GM12878 (cell line): ENCODE measurements around the gene FHOD3. TPM values are rescaled to one million over a fixed set of nuclear protein-coding genes. Genes with fewer than 3 reads are reported as not detected.

Source experiments
- ATAC-seq: fragments of 200-7000 bp; cut with Tn5 transposase; 3 replicates; pipeline ENCODE4 v1.9.1; 2020; ENCODE audit warnings: mild to moderate bottlenecking, moderate library complexity
- BruUV-seq: library from RNA; stranded (reverse); fragments of 400-500 nt; replicated peaks from 2 replicates; lab custom pipeline; 2021; lab: Mats Ljungman, UMichigan
- CTCF ChIA-PET: fragments of 300-600 bp; sonication (Branson Sonifier 250); formaldehyde crosslinking; extraction: SDS; loops from one replicate; lab custom pipeline; 2021; ENCODE audit warnings: inconsistent platforms; lab: Yijun Ruan, JAX
- POLR2A ChIA-PET: fragments of 350-600 bp; formaldehyde crosslinking; extraction: SDS; loops from one replicate; lab custom pipeline; 2021; ENCODE audit warnings: inconsistent platforms; lab: Charles Lee
- RAD21 ChIA-PET: fragments of 300-600 bp; sonication (Branson Sonifier 250); formaldehyde crosslinking; loops from one replicate; lab custom pipeline; 2023; ENCODE audit warnings: antibody characterized with exemption; ENCODE audit not compliant: unreplicated experiment; lab: Charles Lee
- SMC1A ChIA-PET: fragments of 300-600 bp; sonication (Branson Sonifier 250); formaldehyde crosslinking; loops from one replicate; lab custom pipeline; 2023; ENCODE audit not compliant: unreplicated experiment, uncharacterized antibody; lab: Charles Lee
- DNase-seq: peaks from one replicate; pipeline ENCODE4 v3.0.0-alpha.2; 2011; ENCODE audit warnings: low read depth, low spot score
- FAIRE-seq: peaks from 3 replicates; lab custom pipeline; 2011; peaks lifted over from hg19 to GRCh38; lab: Jason Lieb, UNC
- H2AFZ ChIP-seq: 2 replicates; pipeline ENCODE4 v1.6.0; 2011; ENCODE audit warnings: low read depth, low read length, control low read depth; ENCODE audit not compliant: control insufficient read depth
- H3K27ac ChIP-seq: 2 replicates; pipeline ENCODE4 v1.5.1; 2011; ENCODE audit warnings: control low read depth; ENCODE audit not compliant: control insufficient read depth, insufficient read depth
- H3K27me3 ChIP-seq, 2 experiments: replicated peaks in 1 of 2; 2 replicates each; pipeline versions ENCODE4 v1.6.0 to v1.6.1; 2011; ENCODE audit warnings: low read length in 1 of 2; ENCODE audit not compliant: control insufficient read depth in 2 of 2, insufficient read depth in 2 of 2
- H3K36me3 ChIP-seq, 2 experiments: 2 replicates each; pipeline ENCODE4 v1.5.1; 2011; ENCODE audit warnings: low read length in 1 of 2; ENCODE audit not compliant: control insufficient read depth in 2 of 2, insufficient read depth in 2 of 2
- H3K4me1 ChIP-seq: 2 replicates; pipeline ENCODE4 v1.6.1; 2011; ENCODE audit warnings: mild to moderate bottlenecking, low read length, moderate library complexity, mixed read lengths; ENCODE audit not compliant: control insufficient read depth, insufficient read depth
- H3K4me2 ChIP-seq: 2 replicates; pipeline ENCODE4 v1.6.0; 2011; ENCODE audit warnings: control low read depth; ENCODE audit not compliant: control insufficient read depth, insufficient read depth
- H3K4me3 ChIP-seq: fragments of 200-600 bp; sonication (generic); 2 replicates; pipeline ENCODE4 v1.5.1; 2016
- H3K79me2 ChIP-seq: 2 replicates; pipeline ENCODE4 v1.6.0; 2011; ENCODE audit warnings: low read length; ENCODE audit not compliant: control insufficient read depth, insufficient read depth
- H3K9ac ChIP-seq: 2 replicates; pipeline ENCODE4 v1.8.0; 2011; ENCODE audit warnings: low read length, control low read depth, mixed read lengths; ENCODE audit not compliant: control insufficient read depth, insufficient read depth
- H3K9me3 ChIP-seq: replicated peaks from 3 replicates; pipeline ENCODE4 v1.5.1; 2011; ENCODE audit warnings: mild to moderate bottlenecking, low read length; ENCODE audit not compliant: control insufficient read depth, insufficient read depth
- H4K20me1 ChIP-seq: 2 replicates; pipeline ENCODE4 v1.6.0; 2011; ENCODE audit not compliant: control insufficient read depth, insufficient read depth
- CEBPZ ChIP-seq: fragments of 150-350 bp; IDR thresholded peaks from 2 replicates; pipeline ENCODE4 v1.6.1; 2016; ENCODE audit warnings: low read depth, low read length
- DPF2 ChIP-seq: fragments of 450-650 bp; IDR thresholded peaks from 2 replicates; pipeline ENCODE4 v1.6.1; 2017; ENCODE audit warnings: mild to moderate bottlenecking
- GATAD2B ChIP-seq: fragments of 450-650 bp; conservative IDR thresholded peaks from 2 replicates; pipeline ENCODE4 v1.6.1; 2017; ENCODE audit warnings: low read depth, mild to moderate bottlenecking, moderate library complexity
- HDAC2 ChIP-seq: fragments of 200-600 bp; sonication (generic); IDR thresholded peaks from 2 replicates; pipeline ENCODE4 v1.6.1; 2017
- IKZF1 ChIP-seq: fragments of 450-650 bp; conservative IDR thresholded peaks from 2 replicates; pipeline ENCODE4 v1.6.1; 2017; ENCODE audit warnings: antibody characterized with exemption, mild to moderate bottlenecking
- KDM1A ChIP-seq: fragments of 200-600 bp; sonication (generic); IDR thresholded peaks from 2 replicates; pipeline ENCODE4 v1.6.1; 2016; ENCODE audit warnings: borderline replicate concordance
- PAX5 ChIP-seq: IDR thresholded peaks from 2 replicates; pipeline ENCODE4 v1.6.1; 2011; ENCODE audit warnings: low read depth, low read length, borderline replicate concordance
- POLR2AphosphoS5 ChIP-seq: IDR thresholded peaks from 2 replicates; pipeline ENCODE4 v1.6.1; 2011; ENCODE audit warnings: mild to moderate bottlenecking, low read length, inconsistent platforms
- SP1 ChIP-seq: IDR thresholded peaks from one replicate; pipeline ENCODE4 v1.6.1; 2011; ENCODE audit warnings: low read depth, low read length
- TAF1 ChIP-seq: IDR thresholded peaks from 2 replicates; pipeline ENCODE4 v1.6.1; 2011; ENCODE audit warnings: mild to moderate bottlenecking, low read depth, low read length, borderline replicate concordance
- ZNF274 ChIP-seq: IDR thresholded peaks from one replicate; pipeline ENCODE4 v1.8.0; 2011; ENCODE audit not compliant: insufficient read length, insufficient read depth
- ZSCAN29 ChIP-seq: fragments of 450-650 bp; IDR thresholded peaks from 2 replicates; pipeline ENCODE4 v1.6.1; 2017; ENCODE audit warnings: mild to moderate bottlenecking, moderate library complexity
- WGBS: methylation state at CpG from one replicate; pipeline ENCODE4 v1.1.6; 2016; ENCODE audit warnings: low lambda C conversion rate; ENCODE audit not compliant: insufficient replicate concordance, insufficient coverage; ENCODE audit errors: missing lambda C conversion rate; 5-methylcytosine and 5-hydroxymethylcytosine counted together
- in situ Hi-C: fragments of 300-500 bp; cut with MboI; formaldehyde crosslinking; loops from 9 replicates; pipeline ENCODE4 v1.14.3; 2018; ENCODE audit warnings: mixed read lengths
- intact Hi-C: fragments of 100-400 bp; cut with micrococcal nuclease; formaldehyde crosslinking; loops from one replicate; pipeline ENCODE4 v1.14.2; 2022; ENCODE audit not compliant: unreplicated experiment
- polyA plus RNA-seq, 11 experiments: library from polyadenylated mRNA; depleted of rRNA in 4 of 11; unstranded in 6 of 11; stranded (reverse) in 5 of 11; fragments of >200 nt; fragmentation: Nextera tagmentation in 4 of 11; fragmentation: Illumina TruSeq in 1 of 11; extraction: Ambion mirVana in 4 of 11; extraction: Trizol in 1 of 11; gene quantifications; 1 replicate in 1 of 11; 2 replicates in 10 of 11; pipeline versions ENCODE4 v1.2.1 to v1.2.3, GENCODE V29; 2011 to 2016; ENCODE audit warnings: inconsistent platforms in 2 of 11, missing spikeins in 2 of 11, low read depth in 1 of 11
- total RNA-seq, 4 experiments: library from RNA; depleted of rRNA in 3 of 4; stranded (reverse); fragments of >200 nt in 3 of 4; fragmentation: Illumina TruSeq in 1 of 4; extraction: Trizol in 1 of 4; gene quantifications; 2 replicates each; pipeline versions ENCODE4 v1.2.1 to v1.2.3, GENCODE V29; 2013 to 2021

FHOD3 gene
- total and polyA plus RNA-seq, 10 of the 15 experiments (the other 5 are each of a cell fraction or from before 2014, with no cell fraction given), result 0.77 to 26.7 (median 10.4) TPM

- no peak for TF ChIP-seq CEBPZ
- no peak for TF ChIP-seq DPF2
- TF ChIP-seq KDM1A, result no peak
- no peak for TF ChIP-seq IKZF1
- no peak for TF ChIP-seq PAX5
- no peak for TF ChIP-seq ZNF274
- TF ChIP-seq POLR2AphosphoS5, result no peak
Measured at GRCh38 chr18:36450264-36450663, 152.8 kb downstream of the FHOD3 start (continued).

- BruUV-seq, result no TSS peak
- DNase-seq (no peak), FAIRE-seq (no peak), ATAC-seq (peak; percentile 5; the same call in 2 of the 3 replicates)
- H3K9ac ChIP-seq, result no peak overlapping the region
- no peak overlapping the region for H3K27ac ChIP-seq
- ChIA-PET CTCF (interaction anchor here (0.6 to 1.1 kb wide), 3 partner anchors 9 to 11 kb away, joined by 3 to 4 read pairs (median 3); no protein-coding TSS in a partner anchor), SMC1A (interaction anchor here (0.6 to 9.6 kb wide), 6 partner anchors 10 to 120 kb away, joined by 3 to 136 read pairs (median 6); no protein-coding TSS in a partner anchor), RAD21 (interaction anchor here (0.5 to 1.6 kb wide), 5 partner anchors 10 to 82 kb away, joined by 3 to 7 read pairs (median 3); no protein-coding TSS in a partner anchor), POLR2A (interaction anchor here (0.7 kb wide), 1 partner anchor 11 kb away, joined by 3 read pairs; no protein-coding TSS in a partner anchor)
- 38% methylated on average over 15 of the region's 15 CpGs for WGBS
- no peaks in the 10 kb centered on the region; the same call in 1 of the 2 replicates for H3K4me1 ChIP-seq
- H3K27me3 ChIP-seq, result no peaks in the 10 kb centered on the region
- H2AFZ ChIP-seq, result no peak overlapping the region
- no peaks in the 10 kb centered on the region for H3K9me3 ChIP-seq
- intact Hi-C loops (loop anchor here (10.0 kb wide), 1 partner anchor 57 kb away; no protein-coding TSS in a partner anchor), in situ Hi-C loops (no loop called here)
- no peaks in the 10 kb centered on the region for H4K20me1 ChIP-seq
- no peaks in the 10 kb centered on the region for H3K79me2 ChIP-seq
- TF ChIP-seq GATAD2B, result no peak
- no peak for TF ChIP-seq SP1
- TF ChIP-seq HDAC2, result no peak
- TF ChIP-seq ZSCAN29, result no peak
- TF ChIP-seq TAF1, result no peak
- no peak overlapping the region for H3K4me3 ChIP-seq
- no peaks in the 10 kb centered on the region; a peak in 1 of 4 replicates for H3K36me3 ChIP-seq
- no peak overlapping the region for H3K4me2 ChIP-seq
Measured at GRCh38 chr18:36451454-36452251, 154.1 kb downstream of the FHOD3 start.
